ENCODE measurements around the gene CLIC2.
"Not testable (repeated sequence)": the region's sequence is repeated elsewhere in the genome, so short reads cannot be mapped to it uniquely, and the experiment has no call there.

- not testable (repeated sequence) for TF ChIP-seq TARDBP (IDR thresholded peaks at IDR 0.05; ENCODE audit: borderline replicate concordance); RAD51 (IDR thresholded peaks at IDR 0.05); EP300 (IDR thresholded peaks at IDR 0.05; ENCODE audit: borderline replicate concordance in 1 of 2, control insufficient read depth in 1 of 2, low read depth in 2 of 2, low read length in 2 of 2); SIX5 (IDR thresholded peaks at IDR 0.05; ENCODE audit: low read depth, low read length, severe bottlenecking); EZH2 (IDR thresholded peaks at IDR 0.05; ENCODE audit: borderline replicate concordance, control insufficient read depth, low read depth, low read length); MXI1 (IDR thresholded peaks at IDR 0.05; ENCODE audit: low read depth, low read length); FOXM1 (IDR thresholded peaks at IDR 0.05; ENCODE audit: low read depth, low read length); NFIC (IDR thresholded peaks at IDR 0.05; ENCODE audit: low read depth, low read length); IRF5 (IDR thresholded peaks at IDR 0.05; ENCODE audit: borderline replicate concordance)
- TF ChIP-seq, protein P1, sequence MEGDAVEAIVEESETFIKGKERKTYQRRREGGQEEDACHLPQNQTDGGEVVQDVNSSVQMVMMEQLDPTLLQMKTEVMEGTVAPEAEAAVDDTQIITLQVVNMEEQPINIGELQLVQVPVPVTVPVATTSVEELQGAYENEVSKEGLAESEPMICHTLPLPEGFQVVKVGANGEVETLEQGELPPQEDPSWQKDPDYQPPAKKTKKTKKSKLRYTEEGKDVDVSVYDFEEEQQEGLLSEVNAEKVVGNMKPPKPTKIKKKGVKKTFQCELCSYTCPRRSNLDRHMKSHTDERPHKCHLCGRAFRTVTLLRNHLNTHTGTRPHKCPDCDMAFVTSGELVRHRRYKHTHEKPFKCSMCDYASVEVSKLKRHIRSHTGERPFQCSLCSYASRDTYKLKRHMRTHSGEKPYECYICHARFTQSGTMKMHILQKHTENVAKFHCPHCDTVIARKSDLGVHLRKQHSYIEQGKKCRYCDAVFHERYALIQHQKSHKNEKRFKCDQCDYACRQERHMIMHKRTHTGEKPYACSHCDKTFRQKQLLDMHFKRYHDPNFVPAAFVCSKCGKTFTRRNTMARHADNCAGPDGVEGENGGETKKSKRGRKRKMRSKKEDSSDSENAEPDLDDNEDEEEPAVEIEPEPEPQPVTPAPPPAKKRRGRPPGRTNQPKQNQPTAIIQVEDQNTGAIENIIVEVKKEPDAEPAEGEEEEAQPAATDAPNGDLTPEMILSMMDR (IDR thresholded peaks at IDR 0.05 in 2 of 3, conservative IDR thresholded peaks at IDR 0.05 in 1 of 3; ENCODE audit: control insufficient read depth in 2 of 3, extremely low read depth in 1 of 3, insufficient read depth in 1 of 3, low read depth in 3 of 3, low read length in 3 of 3) = not testable (repeated sequence)
Observed at GRCh38 chrX:155382529-155382967, 48.1 kb upstream of the CLIC2 start.
